Hepatocyte (in vitro differentiated cells): ENCODE data around the gene REPS2.

Experiments used
- EZH2 ChIP-seq: fragments of 200-600 bp; sonication (generic); IDR thresholded peaks from 2 replicates; pipeline ENCODE4 v1.6.1; 2016; ENCODE audit warnings: antibody characterized with exemption, mild to moderate bottlenecking, borderline replicate concordance
- EZH2phosphoT487 ChIP-seq: fragments of 200-600 bp; sonication (generic); IDR thresholded peaks from one replicate; pipeline ENCODE4 v1.6.1; 2018; ENCODE audit warnings: antibody characterized with exemption, mild to moderate bottlenecking, low read depth, moderate library complexity; ENCODE audit not compliant: unreplicated experiment, severe bottlenecking

GRCh38 chrX:17187136-17187756 is 240.8 kb downstream of the REPS2 start:
- TF ChIP-seq EZH2phosphoT487 (no peak), EZH2 (no peak)
